HG02798 (cell line): Measurements from ENCODE around the gene ZMYND19.
"Not testable (repeated sequence)": the region's sequence is repeated elsewhere in the genome, so short reads cannot be mapped to it uniquely, and the experiment has no call there.

ENCODE experiments used
- ATAC-seq: cut with Tn5 transposase; IDR thresholded peaks from one replicate; pipeline ENCODE4 v1.9.1; 2021; ENCODE audit warnings: mild to moderate bottlenecking; ENCODE audit not compliant: unreplicated experiment, poor library complexity

Gene ZMYND19

GRCh38 chr9:137614631-137615386 lies 24.5 kb upstream of the ZMYND19 start:
- no peak for ATAC-seq

- ATAC-seq, result no peak
Observed at GRCh38 chr9:137613738-137614523, 23.6 kb upstream of the ZMYND19 start.

GRCh38 chr9:137613259-137613658 lies 22.9 kb upstream of the ZMYND19 start:
- no peak for ATAC-seq

DNA sequence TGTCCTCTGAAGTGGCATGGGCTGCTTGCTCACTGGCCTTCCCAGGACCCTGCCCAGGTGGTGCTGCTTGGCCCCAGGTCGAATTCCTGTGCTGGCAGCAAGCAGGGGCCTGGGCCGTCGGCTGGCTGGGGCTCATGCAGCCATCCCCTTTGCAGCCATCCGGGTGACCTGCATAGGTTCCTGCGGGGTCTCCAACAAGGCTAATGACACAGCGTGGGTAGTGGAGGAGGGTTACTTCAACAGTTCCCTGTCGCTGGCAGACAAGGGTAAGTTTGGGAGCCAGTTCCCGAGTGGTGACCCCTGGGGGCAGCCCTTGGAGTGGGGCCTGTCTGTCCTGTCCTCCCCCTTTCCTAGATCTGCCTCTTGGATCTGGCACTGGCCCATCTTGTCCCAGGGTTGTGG lies 22.4 kb upstream of the ZMYND19 start:
- ATAC-seq, result no peak

DNA sequence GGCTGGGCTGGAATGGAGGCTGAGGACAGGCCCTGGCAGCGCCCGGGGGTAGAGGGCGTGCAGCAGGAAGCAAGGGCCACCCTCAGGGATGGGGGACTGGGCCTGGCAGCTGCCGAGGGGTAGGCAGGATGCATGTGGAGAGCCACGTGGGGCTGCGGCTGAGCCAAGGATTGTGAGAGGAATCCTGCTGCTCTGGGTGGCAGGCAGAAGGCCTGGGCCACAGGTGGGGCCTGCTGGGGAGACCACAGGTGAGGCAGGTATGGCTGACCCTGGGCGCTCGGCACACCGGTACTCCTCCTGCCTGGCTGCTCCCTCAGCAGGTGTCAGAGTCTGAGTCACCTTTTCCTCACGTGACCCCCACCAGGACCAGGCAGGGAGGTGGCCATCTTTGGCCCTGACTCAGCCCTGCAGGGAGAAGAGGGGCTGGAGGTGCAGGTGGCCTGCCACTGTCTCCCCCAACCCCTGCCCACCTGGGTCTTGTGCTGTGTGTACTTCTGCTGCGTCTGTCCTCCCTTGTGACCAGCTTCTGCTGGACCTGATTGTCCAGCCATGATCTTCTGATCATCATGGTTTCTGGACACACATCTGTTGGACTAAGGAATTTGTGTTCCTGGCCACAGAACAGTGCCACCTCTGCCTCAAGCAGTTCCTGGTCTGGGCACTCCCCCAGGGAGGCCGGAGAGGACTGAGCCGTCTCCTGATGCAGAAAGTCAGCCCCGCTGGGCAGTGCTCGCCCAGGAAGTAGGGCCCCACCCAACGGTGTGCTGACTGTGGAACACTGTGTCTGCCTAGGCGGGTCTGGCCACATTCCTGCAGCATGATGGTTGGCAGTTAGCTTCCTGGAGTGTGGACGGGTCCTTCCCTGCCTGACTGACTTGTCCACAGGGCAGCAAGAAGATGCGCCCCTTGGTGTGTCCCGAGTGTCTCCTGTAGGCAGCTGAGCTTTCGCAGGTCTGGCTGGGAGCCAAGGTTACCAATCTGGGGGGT lies 21.6 kb upstream of the ZMYND19 start:
- ATAC-seq, result no peak

GRCh38 chr9:137610944-137611343 lies 20.6 kb upstream of the ZMYND19 start:
- no peak for ATAC-seq

GRCh38 chr9:137607141-137607857 lies 17.0 kb upstream of the ZMYND19 start:
- ATAC-seq, result no peak

- no peak for ATAC-seq
Observed at GRCh38 chr9:137606734-137607138, 16.4 kb upstream of the ZMYND19 start.

- peak; percentile 5 for ATAC-seq
Observed at GRCh38 chr9:137606005-137606621, 15.8 kb upstream of the ZMYND19 start.

DNA sequence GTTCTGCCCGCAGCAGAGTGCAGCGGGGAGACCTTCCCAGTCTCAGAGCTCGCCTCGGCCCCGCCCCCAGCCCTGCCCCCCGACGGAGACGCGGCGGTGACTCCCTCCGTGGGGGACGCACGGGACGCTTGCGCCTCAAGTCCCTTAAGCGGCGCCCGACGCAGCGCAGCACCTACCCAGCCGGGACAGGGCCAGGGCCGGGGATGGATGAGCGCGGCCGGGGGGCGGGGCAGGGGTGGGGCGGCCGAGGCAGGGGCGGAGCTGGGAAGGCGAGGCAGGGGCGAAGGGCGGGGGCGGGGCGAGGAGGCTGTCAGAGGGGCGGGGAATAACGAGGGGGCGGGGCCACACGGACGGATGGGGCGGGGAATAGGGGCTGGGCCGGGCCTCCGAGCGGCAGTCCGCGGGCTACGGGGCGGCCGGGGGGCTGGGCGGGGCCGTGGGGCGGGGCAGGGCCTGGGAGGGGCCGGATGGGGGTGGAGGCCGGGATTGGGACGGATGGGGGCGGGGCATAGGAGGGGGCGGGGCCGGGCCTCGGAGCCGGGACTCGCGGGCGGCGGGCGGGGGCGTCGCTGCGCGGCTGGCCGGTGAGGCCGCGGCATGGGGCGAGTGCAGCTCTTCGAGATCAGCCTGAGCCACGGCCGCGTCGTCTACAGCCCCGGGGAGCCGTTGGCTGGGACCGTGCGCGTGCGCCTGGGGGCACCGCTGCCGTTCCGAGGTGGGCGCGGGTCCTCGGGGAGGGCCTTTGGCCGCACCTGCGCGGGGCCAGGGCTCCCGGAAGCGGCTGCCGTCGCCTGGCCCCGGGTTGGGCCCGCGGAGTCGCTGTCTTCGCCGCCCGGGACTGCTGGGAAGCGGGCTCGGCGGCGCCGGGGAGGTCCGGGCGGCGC lies 15.1 kb upstream of the ZMYND19 start, which contains the start of gene ARRDC1:
ARRDC1 (plus strand) TSS at position 566 of the 884 bp plus-strand sequence; CDS start at position 598, 32 bp downstream.
- peak; percentile 80 for ATAC-seq

DNA sequence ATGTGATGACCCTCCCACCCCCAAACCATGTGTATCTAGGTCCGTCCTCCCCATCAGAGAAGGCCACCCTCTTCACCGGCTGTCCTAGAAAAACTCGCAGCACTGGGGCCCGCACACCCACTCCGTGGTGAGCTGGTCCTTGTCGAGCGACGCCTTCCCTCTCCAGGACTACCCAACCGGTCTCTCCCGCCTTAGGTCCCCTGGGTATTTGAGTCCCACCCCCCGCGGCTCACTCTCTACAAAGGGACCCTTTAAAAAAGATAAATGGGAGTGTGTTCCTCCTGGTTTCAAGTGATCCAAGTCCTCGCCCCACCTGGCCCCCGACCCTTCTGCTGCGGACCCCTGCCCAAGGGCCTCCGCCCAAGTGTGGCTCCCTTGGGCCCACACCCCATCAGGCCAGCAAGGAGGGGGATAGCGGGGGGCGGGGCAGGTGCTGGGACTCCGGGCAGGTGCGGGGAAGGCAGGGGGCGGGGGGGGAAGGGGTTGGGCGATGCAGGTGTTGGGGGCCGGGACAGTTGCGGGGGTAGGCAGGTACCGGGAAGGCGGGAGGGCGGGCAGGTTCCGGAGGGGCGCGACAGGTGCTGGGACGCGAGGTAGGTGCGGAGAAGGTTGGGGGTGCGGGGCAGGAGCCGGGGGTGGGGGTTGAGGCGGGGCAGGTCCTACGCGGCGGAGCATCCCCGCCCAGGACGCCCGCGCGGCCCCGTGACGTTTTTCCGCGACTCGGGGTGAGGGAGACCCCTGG lies 14.2 kb upstream of the ZMYND19 start:
- ATAC-seq, result no peak

- ATAC-seq, result no peak
Observed at GRCh38 chr9:137603879-137604278, 13.6 kb upstream of the ZMYND19 start.

DNA sequence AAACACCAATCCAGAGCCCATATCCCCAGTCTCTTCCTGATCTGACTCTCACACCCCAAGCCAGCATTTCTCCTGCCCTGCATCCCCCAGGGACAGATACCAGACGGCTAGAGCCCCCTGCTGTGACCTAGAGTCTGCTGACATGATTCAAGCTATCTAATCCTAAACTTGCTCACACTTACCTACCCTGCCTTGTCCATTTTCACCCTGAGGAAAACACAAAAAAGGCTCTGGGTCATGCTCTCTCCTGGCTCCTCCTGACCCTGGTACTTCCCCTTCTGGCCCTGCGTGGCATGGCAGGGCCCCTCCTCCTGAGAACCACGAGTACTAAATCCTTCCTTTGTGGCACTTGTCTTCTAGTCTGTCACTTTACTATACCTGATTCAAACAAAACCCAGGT lies 12.3 kb upstream of the ZMYND19 start:
- no peak for ATAC-seq

GRCh38 chr9:137598943-137599342 lies 8.6 kb upstream of the ZMYND19 start:
- ATAC-seq, result no peak

- not testable (repeated sequence) for ATAC-seq
Observed at GRCh38 chr9:137596577-137596976, 6.3 kb upstream of the ZMYND19 start.

- ATAC-seq, result no peak
Observed at GRCh38 chr9:137593176-137593575, 2.9 kb upstream of the ZMYND19 start.

DNA sequence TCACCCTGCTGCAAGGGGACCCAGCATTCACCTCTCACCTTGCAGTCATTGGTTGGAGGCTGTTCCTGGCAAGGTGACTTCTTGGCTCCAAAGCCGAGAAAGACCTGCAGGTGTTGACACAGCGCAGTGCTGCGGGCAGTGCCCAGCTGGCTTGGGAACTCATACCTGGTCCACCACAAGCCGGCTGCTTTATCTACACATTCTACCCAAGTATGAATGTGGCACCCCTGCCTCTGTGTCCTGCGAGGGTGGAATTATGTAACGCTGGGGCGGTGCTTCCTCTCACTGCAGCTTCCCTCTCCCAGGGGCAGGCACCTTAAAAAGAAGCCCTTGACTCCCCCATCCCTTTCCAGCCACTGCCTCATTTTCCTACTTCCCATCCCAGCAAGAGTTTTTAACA lies 2.5 kb upstream of the ZMYND19 start:
- no peak for ATAC-seq

GRCh38 chr9:137590123-137590468 lies 216 bp downstream of the ZMYND19 start:
- no peak for ATAC-seq
